T-helper 1 cell (primary cell): ENCODE results near the gene NEB.
"Not testable (repeated sequence)": the region's sequence is repeated elsewhere in the genome, so short reads cannot be mapped to it uniquely, and the experiment has no call there.

Source experiments
- DNase-seq, 5 donors: peaks; one replicate each; pipeline ENCODE4 v3.0.0-alpha.2; 2012 to 2020

Gene NEB

GRCh38 chr2:151609705-151610104 is 124.6 kb downstream of the NEB start:
- no peak for DNase-seq

DNA sequence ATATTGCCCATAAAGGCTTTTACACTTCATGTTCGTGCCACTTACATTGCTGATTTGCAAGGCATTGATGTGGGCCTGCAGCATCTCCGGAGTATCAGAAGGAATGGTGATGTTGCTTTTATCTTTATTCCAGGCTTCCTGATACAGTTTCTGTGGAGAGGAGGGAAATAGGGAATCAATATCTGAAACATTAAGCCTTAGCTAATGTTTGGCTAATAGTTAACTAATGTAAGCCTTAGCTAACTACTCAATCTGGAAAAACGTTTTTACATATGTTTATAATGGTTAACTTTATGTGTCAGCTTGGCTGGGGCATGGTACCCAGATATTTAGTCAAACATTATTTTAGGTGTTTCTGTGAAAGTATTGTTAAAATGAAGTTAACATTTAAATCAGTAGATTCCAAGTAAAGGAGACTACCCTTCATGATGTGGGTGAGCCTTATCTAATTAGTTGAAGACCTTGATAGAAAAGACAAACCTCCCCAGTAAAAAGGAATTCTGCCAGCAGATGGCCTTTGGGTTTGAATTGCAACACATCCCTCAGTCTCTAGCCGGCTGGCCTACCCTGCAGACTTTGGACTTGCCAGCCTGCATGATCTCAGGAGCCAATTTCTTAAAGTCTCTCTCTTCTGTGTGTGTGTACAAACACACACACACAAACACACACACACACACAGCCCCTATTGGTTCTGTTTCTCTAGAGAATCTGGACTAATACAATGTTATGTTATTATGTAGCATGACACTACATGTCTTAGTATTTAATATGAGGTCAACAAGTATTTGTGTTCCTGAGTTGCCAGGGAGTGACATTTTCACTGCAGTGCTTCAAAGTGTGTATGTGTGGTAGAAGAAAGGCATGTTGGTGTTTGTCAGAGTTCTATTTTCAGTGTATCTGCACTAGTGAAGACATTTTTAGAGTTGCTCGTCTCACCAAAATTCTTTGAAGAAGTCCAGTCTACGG is 126.5 kb downstream of the NEB start:
- DNase-seq = not testable (repeated sequence)

DNA sequence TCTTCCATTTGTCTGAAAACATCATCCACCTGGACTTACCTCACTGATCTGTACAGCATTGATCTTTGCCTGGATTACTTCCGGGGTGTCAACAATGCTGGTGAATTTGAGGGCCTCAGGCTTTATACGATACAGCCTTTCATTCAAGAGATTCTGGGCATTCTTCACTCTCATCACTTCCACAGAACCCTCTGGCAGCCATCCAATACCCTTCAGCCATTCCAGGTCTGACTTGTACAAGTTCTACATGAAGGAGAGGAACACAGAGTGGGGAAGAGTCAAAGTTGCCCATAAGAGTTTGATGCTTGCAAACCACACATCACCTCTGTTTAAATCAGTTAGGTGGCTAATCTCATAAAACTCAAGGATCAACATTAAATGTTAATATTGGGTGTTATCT is 130.7 kb downstream of the NEB start:
- DNase-seq = not testable (repeated sequence)

DNA sequence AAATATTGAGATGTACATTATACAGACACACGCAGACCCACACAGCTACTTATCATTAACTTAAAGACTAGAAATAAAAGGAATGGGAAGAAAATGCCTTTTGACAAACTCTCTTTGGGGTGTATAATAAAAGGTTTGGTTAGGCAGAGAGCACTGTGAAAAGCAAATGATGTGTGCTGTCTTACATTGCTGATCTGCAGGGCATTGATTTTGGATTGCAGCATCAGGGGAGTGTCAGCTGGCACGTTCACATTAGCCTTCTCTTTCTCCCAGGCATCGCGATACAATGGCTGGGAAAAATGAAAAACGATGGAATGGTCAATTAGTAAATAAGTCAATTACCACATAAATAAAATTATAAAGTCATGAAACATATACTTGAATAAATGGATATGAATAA is 131.9 kb downstream of the NEB start:
- DNase-seq = not testable (repeated sequence)

- DNase-seq = not testable (repeated sequence)
Measured at GRCh38 chr2:151601803-151602202, 132.5 kb downstream of the NEB start.

DNA sequence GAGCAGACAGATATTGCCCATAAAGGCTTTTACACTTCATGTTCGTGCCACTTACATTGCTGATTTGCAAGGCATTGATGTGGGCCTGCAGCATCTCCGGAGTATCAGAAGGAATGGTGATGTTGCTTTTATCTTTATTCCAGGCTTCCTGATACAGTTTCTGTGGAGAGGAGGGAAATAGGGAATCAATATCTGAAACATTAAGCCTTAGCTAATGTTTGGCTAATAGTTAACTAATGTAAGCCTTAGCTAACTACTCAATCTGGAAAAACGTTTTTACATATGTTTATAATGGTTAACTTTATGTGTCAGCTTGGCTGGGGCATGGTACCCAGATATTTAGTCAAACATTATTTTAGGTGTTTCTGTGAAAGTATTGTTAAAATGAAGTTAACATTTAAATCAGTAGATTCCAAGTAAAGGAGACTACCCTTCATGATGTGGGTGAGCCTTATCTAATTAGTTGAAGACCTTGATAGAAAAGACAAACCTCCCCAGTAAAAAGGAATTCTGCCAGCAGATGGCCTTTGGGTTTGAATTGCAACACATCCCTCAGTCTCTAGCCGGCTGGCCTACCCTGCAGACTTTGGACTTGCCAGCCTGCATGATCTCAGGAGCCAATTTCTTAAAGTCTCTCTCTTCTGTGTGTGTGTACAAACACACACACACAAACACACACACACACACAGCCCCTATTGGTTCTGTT is 137.2 kb downstream of the NEB start:
- DNase-seq = not testable (repeated sequence)

- DNase-seq = not testable (repeated sequence)
Measured at GRCh38 chr2:151591908-151592255, 142.4 kb downstream of the NEB start.

- not testable (repeated sequence) for DNase-seq
Measured at GRCh38 chr2:151591250-151591907, 142.9 kb downstream of the NEB start.

DNA sequence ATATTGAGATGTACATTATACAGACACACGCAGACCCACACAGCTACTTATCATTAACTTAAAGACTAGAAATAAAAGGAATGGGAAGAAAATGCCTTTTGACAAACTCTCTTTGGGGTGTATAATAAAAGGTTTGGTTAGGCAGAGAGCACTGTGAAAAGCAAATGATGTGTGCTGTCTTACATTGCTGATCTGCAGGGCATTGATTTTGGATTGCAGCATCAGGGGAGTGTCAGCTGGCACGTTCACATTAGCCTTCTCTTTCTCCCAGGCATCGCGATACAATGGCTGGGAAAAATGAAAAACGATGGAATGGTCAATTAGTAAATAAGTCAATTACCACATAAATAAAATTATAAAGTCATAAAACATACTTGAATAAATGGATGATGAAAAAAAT is 153.0 kb downstream of the NEB start:
- DNase-seq = not testable (repeated sequence)

DNA sequence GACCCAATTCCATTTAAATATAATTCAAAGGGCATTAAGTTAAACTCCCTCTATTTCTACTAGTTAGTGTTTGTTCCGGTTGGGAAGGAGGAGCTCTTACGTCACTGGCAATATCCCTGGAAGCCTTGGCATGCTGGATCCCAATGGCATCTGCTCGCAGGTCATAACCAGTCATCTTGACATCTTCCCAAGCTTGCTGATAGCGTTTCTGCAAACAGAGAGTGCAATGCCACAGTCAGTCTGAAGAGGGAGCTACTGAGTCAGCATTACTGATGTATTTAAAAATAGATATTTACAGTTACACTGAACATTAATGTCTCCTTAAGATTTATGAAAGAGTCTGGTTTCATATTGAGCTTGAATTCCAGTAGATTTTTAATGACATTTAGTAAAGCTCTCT is 153.6 kb downstream of the NEB start:
- not testable (repeated sequence) for DNase-seq

DNA sequence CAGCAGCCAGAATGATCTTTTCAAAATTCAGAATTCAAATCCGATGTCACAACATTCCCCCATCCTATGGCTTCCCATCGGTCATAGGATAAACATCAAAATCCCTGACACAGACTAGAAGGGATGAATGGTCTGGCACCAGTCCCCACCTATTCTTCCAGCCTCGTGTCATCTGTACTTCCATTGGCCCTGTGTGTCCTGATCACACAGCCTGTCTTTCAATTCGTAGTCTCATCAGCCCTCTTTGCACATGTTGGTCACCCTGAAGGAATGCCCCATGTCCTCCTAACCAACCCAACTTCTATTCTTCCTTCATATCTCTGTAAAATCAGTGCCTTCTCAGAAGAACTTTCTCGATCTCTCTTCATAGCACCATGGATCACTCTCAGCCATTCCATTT is 157.2 kb downstream of the NEB start:
- DNase-seq = no peak

GRCh38 chr2:151576080-151576479 is 158.2 kb downstream of the NEB start:
- no peak for DNase-seq

- DNase-seq = no peak
Measured at GRCh38 chr2:151575338-151575737, 158.9 kb downstream of the NEB start.

DNA sequence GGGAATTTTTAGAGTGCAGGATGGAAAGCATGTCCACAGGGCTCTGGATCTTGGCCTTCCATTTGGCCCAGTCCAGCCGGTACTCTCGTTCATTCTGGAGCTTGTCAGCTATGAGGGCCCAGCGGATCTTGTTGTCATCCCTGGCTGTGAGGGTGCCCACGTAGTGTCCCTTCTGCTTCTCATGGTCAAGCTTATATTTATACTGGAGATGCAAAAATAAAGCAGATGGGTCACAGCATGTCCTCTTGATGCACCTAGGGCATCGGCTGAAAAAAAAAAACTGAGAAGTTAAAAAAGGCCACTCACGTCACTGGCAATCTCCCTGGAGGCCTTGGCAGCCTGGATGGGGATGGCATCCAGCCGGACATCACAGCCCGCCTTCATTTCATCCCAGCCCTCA is 164.1 kb downstream of the NEB start:
- DNase-seq = no peak

- DNase-seq = no peak
Measured at GRCh38 chr2:151569167-151569566, 165.1 kb downstream of the NEB start.

GRCh38 chr2:151568501-151568900 is 165.8 kb downstream of the NEB start:
- no peak for DNase-seq

DNA sequence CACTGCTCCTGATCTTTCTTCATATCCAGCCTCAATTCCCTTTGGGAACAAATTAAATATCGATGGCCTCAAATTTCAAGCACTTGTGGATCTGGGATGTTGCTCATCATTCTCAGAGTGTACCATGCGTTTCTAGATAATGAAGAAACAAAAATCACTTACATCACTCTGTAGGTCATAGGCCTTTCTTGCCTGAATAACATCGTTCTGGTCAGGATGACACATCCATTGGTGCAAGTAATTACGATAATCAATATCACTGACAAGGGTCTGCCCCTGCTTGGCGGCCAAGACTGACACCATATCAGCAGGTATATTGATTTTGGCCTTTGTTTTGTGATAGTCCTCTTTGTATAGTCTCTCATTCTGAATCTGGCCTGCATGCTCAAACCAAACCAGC is 167.3 kb downstream of the NEB start:
- DNase-seq = no peak

DNA sequence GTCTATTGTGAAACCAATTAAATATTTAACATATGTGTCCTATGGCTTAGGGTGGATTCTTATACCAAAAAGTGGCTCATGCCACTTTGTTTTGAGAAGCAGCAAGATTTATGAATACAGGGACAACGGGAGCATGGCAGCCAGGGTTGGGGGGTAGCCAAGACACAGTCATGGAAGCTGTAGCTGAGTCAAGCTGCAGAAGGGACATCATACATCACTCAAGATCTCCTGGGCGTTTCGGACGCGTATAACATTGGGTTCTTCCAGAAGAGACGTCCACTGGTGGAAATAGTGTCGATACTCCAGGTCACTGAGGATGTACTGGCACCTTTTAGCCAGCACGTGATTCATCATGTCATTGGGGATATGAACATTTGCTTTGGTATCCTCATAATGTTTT is 171.9 kb downstream of the NEB start:
- no peak for DNase-seq

DNA sequence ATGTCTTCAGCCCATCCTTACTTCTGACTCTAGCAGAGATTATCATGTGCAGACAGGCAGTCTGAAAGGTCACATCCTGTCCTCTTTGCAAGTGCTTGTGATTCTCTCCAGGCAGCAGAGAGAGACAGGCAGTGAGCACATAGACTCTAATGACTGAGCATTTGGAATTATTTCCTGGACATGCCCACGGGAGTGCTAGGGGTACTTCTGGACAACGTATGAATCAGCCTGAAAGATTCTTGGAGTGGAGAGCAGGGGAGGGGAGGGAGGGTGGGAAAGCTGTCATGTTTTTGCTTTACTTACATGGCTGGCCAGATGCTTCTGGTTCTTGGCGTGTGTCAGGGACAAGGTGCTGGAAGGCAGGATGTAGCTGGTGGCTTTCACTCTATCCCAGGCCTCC is 174.0 kb downstream of the NEB start:
- no peak for DNase-seq

DNA sequence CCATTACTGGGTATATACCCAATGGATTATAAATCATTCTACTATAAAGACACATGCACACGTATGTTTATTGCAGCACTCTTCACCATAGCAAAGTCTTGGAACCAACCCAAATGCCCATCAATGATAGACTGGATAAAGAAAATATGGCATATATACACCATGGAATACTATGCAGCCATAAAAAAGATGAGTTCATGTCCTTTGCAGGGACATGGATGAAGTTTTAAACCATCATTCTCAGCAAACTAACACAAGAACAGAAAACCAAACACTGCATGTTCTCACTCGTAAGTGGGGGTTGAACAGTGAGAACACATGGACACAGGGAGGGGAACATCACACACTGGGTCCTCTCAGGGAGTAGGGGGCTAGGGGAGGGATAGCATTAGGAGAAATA is 174.8 kb downstream of the NEB start:
- not testable (repeated sequence) for DNase-seq

- not testable (repeated sequence) for DNase-seq
Measured at GRCh38 chr2:151557883-151558282, 176.4 kb downstream of the NEB start.

GRCh38 chr2:151556121-151556520 is 178.2 kb downstream of the NEB start:
- no peak for DNase-seq

- DNase-seq = no peak
Measured at GRCh38 chr2:151552287-151552686, 182.0 kb downstream of the NEB start.
